Bronchial epithelial cell (primary cell): ENCODE measurements around the gene ATF7. TPM values are rescaled to one million over a fixed set of nuclear protein-coding genes. Genes with fewer than 3 reads are reported as not detected.

Experiments used
- DNase-seq: peaks from one replicate; pipeline ENCODE4 v3.0.0-alpha.2; 2010; ENCODE audit warnings: low read depth
- FAIRE-seq: peaks from 2 replicates; lab custom pipeline; 2011; peaks lifted over from hg19 to GRCh38; lab: Jason Lieb, UNC
- H3K27me3 ChIP-seq: 2 replicates; pipeline ENCODE4 v1.5.1; 2011; ENCODE audit warnings: low read length; ENCODE audit not compliant: control insufficient read depth, insufficient read depth
- H3K36me3 ChIP-seq: 2 replicates; pipeline ENCODE4 v1.5.1; 2011; ENCODE audit warnings: low read length; ENCODE audit not compliant: control insufficient read depth, insufficient read depth
- H3K4me3 ChIP-seq: 2 replicates; pipeline ENCODE4 v1.5.1; 2011; ENCODE audit warnings: mild to moderate bottlenecking, low read depth, low read length, control low read depth
- CTCF ChIP-seq: IDR thresholded peaks from 2 replicates; pipeline ENCODE4 v1.5.1; 2011; ENCODE audit warnings: mild to moderate bottlenecking, moderate library complexity, low read length, control low read depth, inconsistent platforms; ENCODE audit not compliant: insufficient read depth, severe bottlenecking
- total RNA-seq: library from RNA; depleted of rRNA; stranded (reverse); fragments of >200 nt; gene quantifications from 2 replicates; pipeline ENCODE4 v1.2.1, GENCODE V29; 2014

ATF7 gene
- total RNA-seq, 1 donor from 2014 or later: 5.3 TPM

- no peak for DNase-seq
- FAIRE-seq: no peak
- no peak overlapping the region for H3K4me3 ChIP-seq
- no peaks in the 10 kb centered on the region for H3K36me3 ChIP-seq
- no peak for TF ChIP-seq CTCF
- no peaks in the 10 kb centered on the region for H3K27me3 ChIP-seq
Observed at GRCh38 chr12:53593707-53594106, 32.5 kb downstream of the ATF7 start.

GRCh38 chr12:53593031-53593430 is 33.2 kb downstream of the ATF7 start:
- no peaks in the 10 kb centered on the region for H3K27me3 ChIP-seq
- H3K4me3 ChIP-seq: no peak overlapping the region
- no peak for FAIRE-seq
- TF ChIP-seq CTCF: no peak
- H3K36me3 ChIP-seq: no peaks in the 10 kb centered on the region
- DNase-seq: no peak

- Histone ChIP-seq H3K27me3 (no peaks in the 10 kb centered on the region), H3K36me3 (no peaks in the 10 kb centered on the region), H3K4me3 (no peak overlapping the region)
- DNase-seq (no peak), FAIRE-seq (no peak)
- TF ChIP-seq CTCF: no peak
Observed at GRCh38 chr12:53592426-53592825, 33.8 kb downstream of the ATF7 start.

GRCh38 chr12:53591301-53592206 is 34.6 kb downstream of the ATF7 start:
- DNase-seq: no peak
- FAIRE-seq: no peak
- Histone ChIP-seq H3K36me3 (no peaks in the 10 kb centered on the region), H3K4me3 (no peak overlapping the region), H3K27me3 (no peaks in the 10 kb centered on the region)
- no peak for TF ChIP-seq CTCF

GRCh38 chr12:53590652-53591051 is 35.5 kb downstream of the ATF7 start:
- H3K27me3 ChIP-seq: no peaks in the 10 kb centered on the region
- no peak for TF ChIP-seq CTCF
- no peak for DNase-seq
- FAIRE-seq: no peak
- no peaks in the 10 kb centered on the region for H3K36me3 ChIP-seq
- no peak overlapping the region for H3K4me3 ChIP-seq
